ENCODE results near the gene TLE4.

TLE4 gene

DNA sequence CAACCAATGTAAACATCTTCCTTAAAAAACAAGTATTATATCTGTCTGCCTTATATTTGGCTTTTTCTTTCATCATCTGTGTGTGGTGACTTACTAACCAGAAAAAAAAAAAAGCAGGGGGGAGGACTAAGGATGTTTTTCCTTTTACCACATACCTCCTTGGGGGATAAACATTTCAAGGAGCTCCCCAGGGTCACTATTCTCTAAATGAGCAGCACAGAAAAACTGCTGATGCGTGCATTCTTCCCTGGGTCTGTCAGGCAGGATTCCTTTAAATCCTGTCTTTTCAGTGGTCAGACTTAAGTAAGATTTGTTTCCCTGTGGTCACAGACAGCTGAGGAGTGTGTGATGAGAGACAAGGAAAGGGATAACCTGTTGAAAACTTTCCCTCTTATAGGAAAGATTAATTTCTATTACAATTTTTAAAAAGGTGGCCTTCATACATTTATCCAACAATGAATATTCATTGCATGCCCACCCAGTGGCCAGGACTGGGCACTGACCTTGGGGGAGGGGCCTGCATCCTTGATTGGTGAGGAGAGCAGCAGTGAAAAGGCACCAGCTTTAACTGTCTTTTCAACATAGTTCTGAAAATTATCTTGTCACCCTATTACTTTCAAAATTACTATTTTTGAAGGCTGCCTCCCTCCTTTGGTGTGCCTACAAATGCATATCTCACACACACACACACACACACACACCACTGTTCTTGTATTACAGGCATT lies 123.1 kb downstream of the TLE4 start:
- no peak for DNase-seq

- DNase-seq = no peak
Measured at GRCh38 chr9:79695531-79696175, 123.9 kb downstream of the TLE4 start.

DNA sequence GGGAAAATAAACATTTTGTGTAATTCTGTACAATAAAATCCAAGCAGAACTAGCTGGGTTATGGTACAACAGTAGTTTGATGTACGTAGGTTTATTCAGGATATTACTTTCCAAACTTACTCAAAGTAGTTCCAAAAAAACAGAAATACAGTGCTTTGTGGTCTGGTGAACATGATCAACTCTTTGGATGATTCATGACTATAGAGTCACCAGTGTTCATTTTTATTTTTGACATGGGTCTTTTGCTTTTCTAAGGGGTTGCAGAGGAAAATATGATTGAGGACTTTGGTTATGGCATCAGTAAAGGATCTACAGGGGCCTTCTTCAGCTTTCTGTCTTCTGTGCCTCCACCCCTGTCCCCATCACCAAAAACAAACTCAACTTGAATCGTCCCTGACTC lies 127.2 kb downstream of the TLE4 start:
- DNase-seq = no peak

DNA sequence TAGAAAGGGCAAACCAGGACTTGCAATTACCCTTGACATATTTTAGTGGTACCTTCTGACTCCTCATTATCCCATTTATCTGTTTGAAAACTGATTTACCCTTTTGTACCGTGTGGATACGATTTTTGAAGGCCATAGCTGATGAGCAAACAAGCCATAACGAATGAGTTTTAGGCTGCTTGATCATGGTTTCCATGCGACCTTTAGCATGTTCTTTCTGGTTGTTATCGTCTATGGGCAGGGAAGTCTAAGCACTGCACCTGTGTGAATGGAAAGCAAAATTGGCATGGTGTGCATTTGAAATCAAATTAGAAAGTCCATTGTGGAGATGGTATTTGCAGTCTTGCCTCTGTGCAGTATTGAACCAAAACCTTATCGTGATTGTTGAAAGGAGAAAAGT lies 127.7 kb downstream of the TLE4 start:
- no peak for DNase-seq

DNA sequence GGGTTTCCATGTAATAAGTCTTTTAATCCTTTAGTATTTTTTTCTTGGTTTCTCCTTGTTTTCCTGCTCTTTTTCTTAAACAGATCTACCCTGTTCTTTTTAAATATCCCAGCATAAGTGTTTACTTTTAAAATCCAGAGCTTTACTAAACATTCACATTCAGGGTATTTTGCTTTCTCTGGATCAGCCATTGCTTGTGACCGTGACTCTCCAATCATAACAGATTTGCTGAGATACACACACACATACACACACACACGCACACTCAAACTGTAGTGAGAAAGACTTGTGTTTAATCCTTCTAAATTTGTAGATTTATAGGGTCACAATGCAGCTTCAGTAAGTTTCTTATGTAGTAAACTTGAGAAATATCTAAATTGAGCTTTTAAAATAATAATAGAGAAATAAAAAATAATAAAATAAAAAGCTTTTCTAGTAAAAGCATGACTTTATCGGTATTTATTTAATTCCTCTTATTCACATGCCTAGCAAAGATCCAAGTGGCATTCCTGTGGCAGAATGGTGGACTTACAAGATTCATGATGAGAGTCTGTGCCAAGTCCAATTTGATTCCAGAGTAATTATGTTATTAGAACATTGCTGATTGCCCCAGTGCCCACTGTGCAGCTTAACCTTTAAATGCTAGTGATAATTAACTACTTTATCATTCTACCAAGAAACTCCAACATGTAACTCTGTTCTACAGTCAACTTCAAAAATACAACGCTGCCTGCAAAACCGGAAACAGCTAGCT lies 129.0 kb downstream of the TLE4 start:
- DNase-seq = no peak

DNA sequence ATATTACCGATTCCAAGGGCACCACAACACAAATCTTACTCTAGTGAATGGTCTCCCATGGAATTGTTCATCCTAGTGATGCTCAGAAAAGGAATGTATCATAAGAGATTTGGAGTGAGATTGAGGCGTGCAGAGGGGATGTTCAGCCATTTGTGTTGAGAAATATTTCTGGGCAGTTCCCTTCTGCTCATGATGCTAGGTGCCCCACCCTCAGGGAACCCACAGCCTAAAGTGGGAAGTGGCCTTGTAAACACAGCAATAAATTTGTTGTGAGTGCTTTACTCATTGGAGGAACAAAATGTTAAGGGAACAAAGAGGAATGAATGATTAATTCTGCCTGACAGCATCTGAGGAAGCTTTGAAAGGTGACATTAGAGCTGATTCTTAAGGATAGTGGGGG lies 129.9 kb downstream of the TLE4 start:
- DNase-seq = peak; percentile 4

GRCh38 chr9:79705704-79706103 lies 133.9 kb downstream of the TLE4 start:
- DNase-seq = no peak

GRCh38 chr9:79706512-79706911 lies 134.7 kb downstream of the TLE4 start:
- no peak for DNase-seq

- no peak for DNase-seq
Measured at GRCh38 chr9:79707589-79707988, 135.8 kb downstream of the TLE4 start.

DNA sequence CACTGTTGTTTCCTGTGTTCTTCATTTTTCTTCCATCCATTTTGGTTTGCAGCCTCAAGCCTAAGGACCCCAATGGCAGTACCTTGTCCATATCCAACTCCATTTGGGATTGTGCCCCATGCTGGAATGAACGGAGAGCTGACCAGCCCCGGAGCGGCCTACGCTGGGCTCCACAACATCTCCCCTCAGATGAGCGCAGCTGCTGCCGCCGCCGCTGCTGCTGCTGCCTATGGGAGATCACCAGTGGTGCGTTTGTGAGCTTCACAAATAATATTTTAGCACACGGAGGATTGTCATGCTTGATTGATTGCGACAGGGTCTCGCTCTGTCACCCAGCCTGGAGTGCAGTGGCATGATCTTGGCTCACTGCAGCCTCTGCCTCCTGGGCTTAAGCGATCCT lies 136.8 kb downstream of the TLE4 start:
- no peak for DNase-seq

- no peak for DNase-seq
Measured at GRCh38 chr9:79709743-79710674, 138.2 kb downstream of the TLE4 start.

DNA sequence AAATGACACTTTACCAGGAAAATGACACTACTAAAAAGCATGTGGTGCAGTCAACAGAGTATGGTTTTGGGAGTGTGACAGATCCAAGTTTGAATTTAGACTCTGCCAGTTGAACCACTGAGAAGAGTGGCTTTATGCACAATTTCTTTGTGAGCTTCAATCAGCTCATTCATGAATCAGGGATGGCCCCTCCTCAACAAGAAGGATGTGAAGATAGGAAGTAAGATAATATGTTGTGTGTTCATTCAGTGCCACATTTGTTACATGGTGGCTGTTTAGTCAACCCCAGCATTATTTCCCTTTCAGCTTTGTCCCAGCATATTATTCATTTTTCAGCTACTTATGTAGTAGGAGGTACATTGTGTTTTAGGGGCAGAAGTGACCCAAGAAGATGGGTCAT lies 140.1 kb downstream of the TLE4 start:
- DNase-seq = no peak

DNA sequence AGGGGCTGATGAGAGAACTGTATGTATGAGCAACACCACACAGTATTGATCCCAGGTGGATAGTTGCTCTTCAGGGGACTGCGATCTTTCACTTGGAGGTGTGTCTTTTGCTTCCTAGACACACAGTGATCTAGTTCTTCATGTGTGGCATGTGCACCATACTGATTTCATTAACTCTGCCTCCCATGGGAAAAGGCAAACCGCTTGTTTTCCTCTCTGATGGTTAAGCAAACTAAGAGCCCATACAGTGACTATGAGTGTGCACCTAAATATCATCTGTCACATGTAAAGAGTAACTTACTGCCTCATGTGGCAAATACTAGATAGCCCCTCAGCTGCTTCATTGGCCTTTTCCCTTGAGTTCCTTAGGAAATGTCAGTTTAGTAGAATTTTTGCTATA lies 147.3 kb downstream of the TLE4 start:
- DNase-seq = no peak

GRCh38 chr9:79719989-79720388 lies 148.2 kb downstream of the TLE4 start:
- no peak for DNase-seq

DNA sequence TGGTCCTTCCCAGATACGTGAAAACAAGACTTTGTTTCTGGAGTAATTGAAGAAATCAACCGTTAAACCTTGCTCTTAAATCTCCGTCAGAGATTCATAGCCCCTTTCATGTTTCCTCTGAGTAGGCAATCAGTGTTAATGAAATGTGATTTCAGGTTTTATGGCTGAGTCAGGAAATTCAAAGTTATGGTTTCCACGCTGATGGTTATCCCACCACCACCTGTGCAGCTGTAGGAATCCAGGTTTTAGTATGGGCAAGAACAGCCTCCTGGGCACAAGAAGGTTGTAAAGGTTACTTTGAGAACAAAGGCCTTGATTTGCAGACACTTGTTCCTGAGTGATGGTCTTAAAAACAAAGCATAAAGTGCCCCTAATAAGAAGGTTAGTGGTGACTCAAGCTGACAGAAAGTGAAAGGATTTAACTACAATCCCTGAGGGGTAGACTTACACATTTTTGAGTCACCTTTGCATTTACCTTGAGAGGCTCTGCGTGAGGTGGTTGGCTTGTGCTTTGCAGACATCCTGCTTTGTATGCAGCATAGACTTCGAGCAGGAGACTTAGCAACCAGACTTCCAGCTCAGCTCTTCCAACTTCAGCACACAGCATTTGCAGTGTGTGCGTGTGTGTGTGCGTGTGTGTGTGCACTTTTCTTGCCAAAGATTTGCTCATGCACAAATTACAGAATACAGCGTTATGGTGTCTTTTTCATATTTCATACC lies 159.6 kb downstream of the TLE4 start:
- DNase-seq = no peak

- no peak for DNase-seq
Measured at GRCh38 chr9:79735023-79735779, 163.4 kb downstream of the TLE4 start.

DNA sequence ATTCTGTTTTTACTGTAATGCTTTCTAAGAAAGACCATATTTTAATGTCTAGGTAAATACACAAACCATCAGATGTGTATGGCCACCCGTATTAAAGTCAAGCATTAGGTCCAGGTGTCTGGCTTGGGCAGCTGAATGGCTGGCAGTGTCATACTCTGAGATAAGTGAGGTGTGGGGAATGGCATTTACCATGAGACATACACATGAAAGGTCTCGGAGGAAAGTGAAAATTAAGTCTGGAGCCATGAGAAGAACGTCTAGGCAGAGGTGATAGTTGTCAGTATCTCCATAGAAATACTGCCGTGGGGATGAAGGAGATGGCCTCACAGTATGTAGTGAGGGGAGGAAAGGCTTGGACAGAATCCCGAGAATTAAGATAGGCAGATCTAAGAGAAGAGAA lies 164.3 kb downstream of the TLE4 start:
- no peak for DNase-seq

- no peak for DNase-seq
Measured at GRCh38 chr9:79741381-79741780, 169.6 kb downstream of the TLE4 start.

DNA sequence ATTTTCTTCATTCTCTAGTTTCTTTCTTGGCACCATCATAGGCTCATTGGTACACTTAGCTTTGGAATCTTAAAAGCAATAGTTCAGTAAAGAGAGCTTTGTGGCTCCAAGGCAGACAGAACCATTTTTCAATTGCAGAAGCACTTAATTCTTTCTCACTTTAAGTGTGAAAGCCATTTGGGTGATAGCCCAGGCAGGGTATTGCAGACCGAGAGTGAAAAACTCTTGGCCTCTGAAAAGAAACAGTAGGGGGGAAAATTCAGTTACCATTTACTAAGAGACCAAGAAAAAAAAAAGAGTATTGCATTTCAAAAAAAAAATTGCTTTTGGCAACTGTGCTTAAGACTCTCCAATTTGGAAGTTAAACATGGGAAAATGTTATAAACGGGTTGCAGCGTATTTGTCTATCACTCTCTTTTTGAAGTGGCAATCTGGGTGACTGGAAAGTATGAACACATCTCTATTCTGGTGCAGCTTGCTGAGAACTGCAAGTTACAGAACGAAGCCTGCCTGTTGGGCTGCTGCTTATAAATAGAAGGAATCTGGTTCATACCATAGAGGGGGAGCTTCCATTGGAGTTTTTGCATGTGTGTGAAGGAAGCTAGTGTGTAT lies 170.5 kb downstream of the TLE4 start:
- no peak for DNase-seq

GRCh38 chr9:79744521-79744920 lies 172.8 kb downstream of the TLE4 start:
- DNase-seq = no peak

- DNase-seq = no peak
Measured at GRCh38 chr9:79745752-79746336, 174.1 kb downstream of the TLE4 start.

Measured in GDM1 (cell line).